Putamen (tissue), 1 donor: Measurements from ENCODE around the gene TAT.

Source experiments
- DNase-seq: peaks from one replicate; pipeline ENCODE4 v3.0.0-alpha.2; 2016; ENCODE audit warnings: low spot score

TAT gene

GRCh38 chr16:71537643-71538042 lies 39.2 kb downstream of the TAT start:
- no peak for DNase-seq

GRCh38 chr16:71536752-71537499 lies 40.0 kb downstream of the TAT start:
- DNase-seq: no peak

GRCh38 chr16:71532366-71532765 lies 44.5 kb downstream of the TAT start:
- no peak for DNase-seq

- DNase-seq: no peak
Observed at GRCh38 chr16:71528863-71529262, 48.0 kb downstream of the TAT start.

GRCh38 chr16:71528257-71528656 lies 48.6 kb downstream of the TAT start:
- no peak for DNase-seq

GRCh38 chr16:71526111-71526631 lies 50.7 kb downstream of the TAT start, which contains the start of gene CHST4:
Gene CHST4, plus strand, starts transcription at chr16:71526426. Its CDS starts 10,252 bp downstream, at chr16:71536678.
- no peak for DNase-seq

GRCh38 chr16:71524566-71525553 lies 52.0 kb downstream of the TAT start:
- DNase-seq: no peak

GRCh38 chr16:71520550-71520949 lies 56.3 kb downstream of the TAT start:
- no peak for DNase-seq
